ENCODE measurements around the gene VOPP1.
"Not testable (repeated sequence)": the region's sequence is repeated elsewhere in the genome, so short reads cannot be mapped to it uniquely, and the experiment has no call there.

DNA sequence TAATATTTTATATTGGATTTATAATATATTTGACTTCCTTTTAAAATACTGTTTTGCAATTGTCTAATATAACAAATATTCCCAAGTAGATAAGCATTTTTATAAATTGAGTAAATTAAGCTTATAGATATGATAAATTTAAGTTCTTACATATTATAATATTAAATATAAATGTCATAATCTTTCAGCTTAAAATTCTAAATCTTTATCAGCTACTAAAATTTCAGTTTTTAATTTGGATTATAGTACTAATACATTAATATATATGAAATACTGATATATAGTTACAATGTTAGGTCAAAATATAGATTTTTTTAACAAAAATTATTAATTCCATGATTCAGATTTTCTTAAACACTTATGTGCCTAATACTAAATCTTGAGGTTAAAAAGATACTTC, 33.4 kb upstream of the VOPP1 start:
- TF ChIP-seq, protein P1, sequence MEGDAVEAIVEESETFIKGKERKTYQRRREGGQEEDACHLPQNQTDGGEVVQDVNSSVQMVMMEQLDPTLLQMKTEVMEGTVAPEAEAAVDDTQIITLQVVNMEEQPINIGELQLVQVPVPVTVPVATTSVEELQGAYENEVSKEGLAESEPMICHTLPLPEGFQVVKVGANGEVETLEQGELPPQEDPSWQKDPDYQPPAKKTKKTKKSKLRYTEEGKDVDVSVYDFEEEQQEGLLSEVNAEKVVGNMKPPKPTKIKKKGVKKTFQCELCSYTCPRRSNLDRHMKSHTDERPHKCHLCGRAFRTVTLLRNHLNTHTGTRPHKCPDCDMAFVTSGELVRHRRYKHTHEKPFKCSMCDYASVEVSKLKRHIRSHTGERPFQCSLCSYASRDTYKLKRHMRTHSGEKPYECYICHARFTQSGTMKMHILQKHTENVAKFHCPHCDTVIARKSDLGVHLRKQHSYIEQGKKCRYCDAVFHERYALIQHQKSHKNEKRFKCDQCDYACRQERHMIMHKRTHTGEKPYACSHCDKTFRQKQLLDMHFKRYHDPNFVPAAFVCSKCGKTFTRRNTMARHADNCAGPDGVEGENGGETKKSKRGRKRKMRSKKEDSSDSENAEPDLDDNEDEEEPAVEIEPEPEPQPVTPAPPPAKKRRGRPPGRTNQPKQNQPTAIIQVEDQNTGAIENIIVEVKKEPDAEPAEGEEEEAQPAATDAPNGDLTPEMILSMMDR (IDR thresholded peaks at IDR 0.05; ENCODE audit: insufficient read depth, low read length, poor library complexity, severe bottlenecking) = not testable (repeated sequence)
- TF ChIP-seq EZH2phosphoT487 (conservative IDR thresholded peaks at IDR 0.05; ENCODE audit: low read length) = not testable (repeated sequence)
